GM12878 (cell line): ENCODE measurements around the gene SMIM17. TPM values are rescaled to one million over a fixed set of nuclear protein-coding genes. Genes with fewer than 3 reads are reported as not detected.

Source experiments
- ATAC-seq: fragments of 200-7000 bp; cut with Tn5 transposase; 3 replicates; pipeline ENCODE4 v1.9.1; 2020; ENCODE audit warnings: mild to moderate bottlenecking, moderate library complexity
- BruUV-seq: library from RNA; stranded (reverse); fragments of 400-500 nt; replicated peaks from 2 replicates; lab custom pipeline; 2021; lab: Mats Ljungman, UMichigan
- CTCF ChIA-PET: fragments of 300-600 bp; sonication (Branson Sonifier 250); formaldehyde crosslinking; extraction: SDS; loops from one replicate; lab custom pipeline; 2021; ENCODE audit warnings: inconsistent platforms; lab: Yijun Ruan, JAX
- POLR2A ChIA-PET: fragments of 350-600 bp; formaldehyde crosslinking; extraction: SDS; loops from one replicate; lab custom pipeline; 2021; ENCODE audit warnings: inconsistent platforms; lab: Charles Lee
- RAD21 ChIA-PET: fragments of 300-600 bp; sonication (Branson Sonifier 250); formaldehyde crosslinking; loops from one replicate; lab custom pipeline; 2023; ENCODE audit warnings: antibody characterized with exemption; ENCODE audit not compliant: unreplicated experiment; lab: Charles Lee
- SMC1A ChIA-PET: fragments of 300-600 bp; sonication (Branson Sonifier 250); formaldehyde crosslinking; loops from one replicate; lab custom pipeline; 2023; ENCODE audit not compliant: unreplicated experiment, uncharacterized antibody; lab: Charles Lee
- DNase-seq: peaks from one replicate; pipeline ENCODE4 v3.0.0-alpha.2; 2011; ENCODE audit warnings: low read depth, low spot score
- FAIRE-seq: peaks from 3 replicates; lab custom pipeline; 2011; peaks lifted over from hg19 to GRCh38; lab: Jason Lieb, UNC
- H2AFZ ChIP-seq: 2 replicates; pipeline ENCODE4 v1.6.0; 2011; ENCODE audit warnings: low read depth, low read length, control low read depth; ENCODE audit not compliant: control insufficient read depth
- H3K27ac ChIP-seq: 2 replicates; pipeline ENCODE4 v1.5.1; 2011; ENCODE audit warnings: control low read depth; ENCODE audit not compliant: control insufficient read depth, insufficient read depth
- H3K27me3 ChIP-seq, 2 experiments: replicated peaks in 1 of 2; 2 replicates each; pipeline versions ENCODE4 v1.6.0 to v1.6.1; 2011; ENCODE audit warnings: low read length in 1 of 2; ENCODE audit not compliant: control insufficient read depth in 2 of 2, insufficient read depth in 2 of 2
- H3K36me3 ChIP-seq, 2 experiments: 2 replicates each; pipeline ENCODE4 v1.5.1; 2011; ENCODE audit warnings: low read length in 1 of 2; ENCODE audit not compliant: control insufficient read depth in 2 of 2, insufficient read depth in 2 of 2
- H3K4me1 ChIP-seq: 2 replicates; pipeline ENCODE4 v1.6.1; 2011; ENCODE audit warnings: mild to moderate bottlenecking, low read length, moderate library complexity, mixed read lengths; ENCODE audit not compliant: control insufficient read depth, insufficient read depth
- H3K4me2 ChIP-seq: 2 replicates; pipeline ENCODE4 v1.6.0; 2011; ENCODE audit warnings: control low read depth; ENCODE audit not compliant: control insufficient read depth, insufficient read depth
- H3K4me3 ChIP-seq: fragments of 200-600 bp; sonication (generic); 2 replicates; pipeline ENCODE4 v1.5.1; 2016
- H3K79me2 ChIP-seq: 2 replicates; pipeline ENCODE4 v1.6.0; 2011; ENCODE audit warnings: low read length; ENCODE audit not compliant: control insufficient read depth, insufficient read depth
- H3K9ac ChIP-seq: 2 replicates; pipeline ENCODE4 v1.8.0; 2011; ENCODE audit warnings: low read length, control low read depth, mixed read lengths; ENCODE audit not compliant: control insufficient read depth, insufficient read depth
- H3K9me3 ChIP-seq: replicated peaks from 3 replicates; pipeline ENCODE4 v1.5.1; 2011; ENCODE audit warnings: mild to moderate bottlenecking, low read length; ENCODE audit not compliant: control insufficient read depth, insufficient read depth
- H4K20me1 ChIP-seq: 2 replicates; pipeline ENCODE4 v1.6.0; 2011; ENCODE audit not compliant: control insufficient read depth, insufficient read depth
- ELK1 ChIP-seq: IDR thresholded peaks from 2 replicates; pipeline ENCODE4 v1.6.1; 2012; ENCODE audit warnings: low read depth, low read length, improper control_type of control experiment
- NR2C2 ChIP-seq: IDR thresholded peaks from 2 replicates; pipeline ENCODE4 v1.6.1; 2011; ENCODE audit warnings: borderline replicate concordance, low read depth; ENCODE audit not compliant: control insufficient read depth, insufficient read length
- NRF1 ChIP-seq: conservative IDR thresholded peaks from 2 replicates; pipeline ENCODE4 v1.6.1; 2011; ENCODE audit warnings: mild to moderate bottlenecking, low read depth, low read length, improper control_type of control experiment
- RAD51 ChIP-seq: fragments of 450-650 bp; IDR thresholded peaks from 2 replicates; pipeline ENCODE4 v1.6.1; 2016; ENCODE audit warnings: moderate library complexity, mild to moderate bottlenecking, inconsistent platforms
- REST ChIP-seq: IDR thresholded peaks from 2 replicates; pipeline ENCODE4 v1.6.1; 2012; ENCODE audit warnings: mild to moderate bottlenecking, low read depth, low read length
- TAF1 ChIP-seq: IDR thresholded peaks from 2 replicates; pipeline ENCODE4 v1.6.1; 2011; ENCODE audit warnings: mild to moderate bottlenecking, low read depth, low read length, borderline replicate concordance
- ZNF384 ChIP-seq: IDR thresholded peaks from 2 replicates; pipeline ENCODE4 v1.6.1; 2012; ENCODE audit warnings: low read depth, mild to moderate bottlenecking, low read length, improper control_type of control experiment, borderline replicate concordance
- WGBS: methylation state at CpG from one replicate; pipeline ENCODE4 v1.1.6; 2016; ENCODE audit warnings: low lambda C conversion rate; ENCODE audit not compliant: insufficient replicate concordance, insufficient coverage; ENCODE audit errors: missing lambda C conversion rate; 5-methylcytosine and 5-hydroxymethylcytosine counted together
- in situ Hi-C: fragments of 300-500 bp; cut with MboI; formaldehyde crosslinking; loops from 9 replicates; pipeline ENCODE4 v1.14.3; 2018; ENCODE audit warnings: mixed read lengths
- intact Hi-C: fragments of 100-400 bp; cut with micrococcal nuclease; formaldehyde crosslinking; loops from one replicate; pipeline ENCODE4 v1.14.2; 2022; ENCODE audit not compliant: unreplicated experiment
- polyA plus RNA-seq, 11 experiments: library from polyadenylated mRNA; depleted of rRNA in 4 of 11; unstranded in 6 of 11; stranded (reverse) in 5 of 11; fragments of >200 nt; fragmentation: Nextera tagmentation in 4 of 11; fragmentation: Illumina TruSeq in 1 of 11; extraction: Ambion mirVana in 4 of 11; extraction: Trizol in 1 of 11; gene quantifications; 1 replicate in 1 of 11; 2 replicates in 10 of 11; pipeline versions ENCODE4 v1.2.1 to v1.2.3, GENCODE V29; 2011 to 2016; ENCODE audit warnings: inconsistent platforms in 2 of 11, missing spikeins in 2 of 11, low read depth in 1 of 11
- total RNA-seq, 4 experiments: library from RNA; depleted of rRNA in 3 of 4; stranded (reverse); fragments of >200 nt in 3 of 4; fragmentation: Illumina TruSeq in 1 of 4; extraction: Trizol in 1 of 4; gene quantifications; 2 replicates each; pipeline versions ENCODE4 v1.2.1 to v1.2.3, GENCODE V29; 2013 to 2021

The SMIM17 gene
- total and polyA plus RNA-seq, 10 of the 15 experiments (the other 5 are each of a cell fraction or from before 2014, with no cell fraction given), result 0.07 to 0.23 (median 0.17) TPM; not detected in 6

- Histone ChIP-seq H3K4me2 (no peak overlapping the region), H3K4me1 (no peaks in the 10 kb centered on the region), H3K4me3 (no peak overlapping the region), H3K9me3 (no peaks in the 10 kb centered on the region), H4K20me1 (no peaks in the 10 kb centered on the region), H3K79me2 (no peaks in the 10 kb centered on the region), H3K27me3 (no peaks in the 10 kb centered on the region), H3K9ac (no peak overlapping the region), H2AFZ (no peak overlapping the region), H3K27ac (no peak overlapping the region), H3K36me3 (no peaks in the 10 kb centered on the region)
- FAIRE-seq (no peak), ATAC-seq (no peak), DNase-seq (no peak)
- 0% methylated on average over 1 of the region's 1 CpG for WGBS
- BruUV-seq, result no TSS peak
- TF ChIP-seq TAF1 (no peak), ZNF384 (no peak), NR2C2 (no peak), RAD51 (no peak), ELK1 (no peak)
- ChIA-PET SMC1A (no interaction called here), RAD21 (no interaction called here), CTCF (no interaction called here), POLR2A (no interaction called here)
- in situ Hi-C loops (no loop called here), intact Hi-C loops (no loop called here)
Observed at GRCh38 chr19:56701895-56702294, 58.9 kb downstream of the SMIM17 start.

GRCh38 chr19:56705939-56706338 lies 63.0 kb downstream of the SMIM17 start:
- FAIRE-seq (no peak), ATAC-seq (no peak), DNase-seq (no peak)
- ChIA-PET SMC1A (no interaction called here), CTCF (no interaction called here), POLR2A (no interaction called here), RAD21 (no interaction called here)
- intact Hi-C loops, result no loop called here
- Histone ChIP-seq H3K9me3 (no peaks in the 10 kb centered on the region), H3K79me2 (no peaks in the 10 kb centered on the region), H4K20me1 (no peaks in the 10 kb centered on the region), H3K4me2 (no peak overlapping the region), H3K36me3 (no peaks in the 10 kb centered on the region), H2AFZ (no peak overlapping the region), H3K27me3 (no peaks in the 10 kb centered on the region), H3K4me3 (no peak overlapping the region), H3K27ac (no peak overlapping the region), H3K9ac (no peak overlapping the region), H3K4me1 (no peaks in the 10 kb centered on the region)
- in situ Hi-C loops, result no loop called here
- WGBS, result 5% methylated on average over 1 of the region's 1 CpG
- BruUV-seq, result no TSS peak
- TF ChIP-seq REST, result peak; percentile 69; the same call in 1 of the 2 replicates
- TF ChIP-seq NRF1, result no peak
